ENCODE measurements around the gene GPHN. TPM values are rescaled to one million over a fixed set of nuclear protein-coding genes. Genes with fewer than 3 reads are reported as not detected.

GPHN gene
- total and polyA plus RNA-seq, 2 of the 8 experiments (the other 6 are each of a cell fraction or from before 2014, with no cell fraction given) = 6.0 to 16.0 TPM

DNA sequence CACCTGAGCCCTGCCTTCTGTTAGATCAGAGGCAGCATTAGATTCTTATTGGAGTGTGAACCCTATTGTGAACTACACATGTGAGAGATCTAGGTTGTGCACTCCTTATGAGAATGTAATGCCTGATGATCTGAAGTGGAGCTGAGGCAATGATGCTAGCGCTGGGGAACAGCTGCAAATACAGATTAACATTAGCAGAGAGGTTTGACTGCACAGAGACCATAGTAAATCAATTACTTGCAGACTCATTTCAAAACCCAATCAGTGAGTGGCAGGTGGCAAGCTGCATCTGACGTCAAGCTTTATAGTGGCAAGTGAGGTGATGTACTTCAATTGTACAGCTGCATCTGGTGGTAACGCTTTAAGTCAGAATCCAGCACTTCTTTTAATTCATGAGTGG is 141.6 kb downstream of the GPHN start (continued):
- TF ChIP-seq, protein P1, sequence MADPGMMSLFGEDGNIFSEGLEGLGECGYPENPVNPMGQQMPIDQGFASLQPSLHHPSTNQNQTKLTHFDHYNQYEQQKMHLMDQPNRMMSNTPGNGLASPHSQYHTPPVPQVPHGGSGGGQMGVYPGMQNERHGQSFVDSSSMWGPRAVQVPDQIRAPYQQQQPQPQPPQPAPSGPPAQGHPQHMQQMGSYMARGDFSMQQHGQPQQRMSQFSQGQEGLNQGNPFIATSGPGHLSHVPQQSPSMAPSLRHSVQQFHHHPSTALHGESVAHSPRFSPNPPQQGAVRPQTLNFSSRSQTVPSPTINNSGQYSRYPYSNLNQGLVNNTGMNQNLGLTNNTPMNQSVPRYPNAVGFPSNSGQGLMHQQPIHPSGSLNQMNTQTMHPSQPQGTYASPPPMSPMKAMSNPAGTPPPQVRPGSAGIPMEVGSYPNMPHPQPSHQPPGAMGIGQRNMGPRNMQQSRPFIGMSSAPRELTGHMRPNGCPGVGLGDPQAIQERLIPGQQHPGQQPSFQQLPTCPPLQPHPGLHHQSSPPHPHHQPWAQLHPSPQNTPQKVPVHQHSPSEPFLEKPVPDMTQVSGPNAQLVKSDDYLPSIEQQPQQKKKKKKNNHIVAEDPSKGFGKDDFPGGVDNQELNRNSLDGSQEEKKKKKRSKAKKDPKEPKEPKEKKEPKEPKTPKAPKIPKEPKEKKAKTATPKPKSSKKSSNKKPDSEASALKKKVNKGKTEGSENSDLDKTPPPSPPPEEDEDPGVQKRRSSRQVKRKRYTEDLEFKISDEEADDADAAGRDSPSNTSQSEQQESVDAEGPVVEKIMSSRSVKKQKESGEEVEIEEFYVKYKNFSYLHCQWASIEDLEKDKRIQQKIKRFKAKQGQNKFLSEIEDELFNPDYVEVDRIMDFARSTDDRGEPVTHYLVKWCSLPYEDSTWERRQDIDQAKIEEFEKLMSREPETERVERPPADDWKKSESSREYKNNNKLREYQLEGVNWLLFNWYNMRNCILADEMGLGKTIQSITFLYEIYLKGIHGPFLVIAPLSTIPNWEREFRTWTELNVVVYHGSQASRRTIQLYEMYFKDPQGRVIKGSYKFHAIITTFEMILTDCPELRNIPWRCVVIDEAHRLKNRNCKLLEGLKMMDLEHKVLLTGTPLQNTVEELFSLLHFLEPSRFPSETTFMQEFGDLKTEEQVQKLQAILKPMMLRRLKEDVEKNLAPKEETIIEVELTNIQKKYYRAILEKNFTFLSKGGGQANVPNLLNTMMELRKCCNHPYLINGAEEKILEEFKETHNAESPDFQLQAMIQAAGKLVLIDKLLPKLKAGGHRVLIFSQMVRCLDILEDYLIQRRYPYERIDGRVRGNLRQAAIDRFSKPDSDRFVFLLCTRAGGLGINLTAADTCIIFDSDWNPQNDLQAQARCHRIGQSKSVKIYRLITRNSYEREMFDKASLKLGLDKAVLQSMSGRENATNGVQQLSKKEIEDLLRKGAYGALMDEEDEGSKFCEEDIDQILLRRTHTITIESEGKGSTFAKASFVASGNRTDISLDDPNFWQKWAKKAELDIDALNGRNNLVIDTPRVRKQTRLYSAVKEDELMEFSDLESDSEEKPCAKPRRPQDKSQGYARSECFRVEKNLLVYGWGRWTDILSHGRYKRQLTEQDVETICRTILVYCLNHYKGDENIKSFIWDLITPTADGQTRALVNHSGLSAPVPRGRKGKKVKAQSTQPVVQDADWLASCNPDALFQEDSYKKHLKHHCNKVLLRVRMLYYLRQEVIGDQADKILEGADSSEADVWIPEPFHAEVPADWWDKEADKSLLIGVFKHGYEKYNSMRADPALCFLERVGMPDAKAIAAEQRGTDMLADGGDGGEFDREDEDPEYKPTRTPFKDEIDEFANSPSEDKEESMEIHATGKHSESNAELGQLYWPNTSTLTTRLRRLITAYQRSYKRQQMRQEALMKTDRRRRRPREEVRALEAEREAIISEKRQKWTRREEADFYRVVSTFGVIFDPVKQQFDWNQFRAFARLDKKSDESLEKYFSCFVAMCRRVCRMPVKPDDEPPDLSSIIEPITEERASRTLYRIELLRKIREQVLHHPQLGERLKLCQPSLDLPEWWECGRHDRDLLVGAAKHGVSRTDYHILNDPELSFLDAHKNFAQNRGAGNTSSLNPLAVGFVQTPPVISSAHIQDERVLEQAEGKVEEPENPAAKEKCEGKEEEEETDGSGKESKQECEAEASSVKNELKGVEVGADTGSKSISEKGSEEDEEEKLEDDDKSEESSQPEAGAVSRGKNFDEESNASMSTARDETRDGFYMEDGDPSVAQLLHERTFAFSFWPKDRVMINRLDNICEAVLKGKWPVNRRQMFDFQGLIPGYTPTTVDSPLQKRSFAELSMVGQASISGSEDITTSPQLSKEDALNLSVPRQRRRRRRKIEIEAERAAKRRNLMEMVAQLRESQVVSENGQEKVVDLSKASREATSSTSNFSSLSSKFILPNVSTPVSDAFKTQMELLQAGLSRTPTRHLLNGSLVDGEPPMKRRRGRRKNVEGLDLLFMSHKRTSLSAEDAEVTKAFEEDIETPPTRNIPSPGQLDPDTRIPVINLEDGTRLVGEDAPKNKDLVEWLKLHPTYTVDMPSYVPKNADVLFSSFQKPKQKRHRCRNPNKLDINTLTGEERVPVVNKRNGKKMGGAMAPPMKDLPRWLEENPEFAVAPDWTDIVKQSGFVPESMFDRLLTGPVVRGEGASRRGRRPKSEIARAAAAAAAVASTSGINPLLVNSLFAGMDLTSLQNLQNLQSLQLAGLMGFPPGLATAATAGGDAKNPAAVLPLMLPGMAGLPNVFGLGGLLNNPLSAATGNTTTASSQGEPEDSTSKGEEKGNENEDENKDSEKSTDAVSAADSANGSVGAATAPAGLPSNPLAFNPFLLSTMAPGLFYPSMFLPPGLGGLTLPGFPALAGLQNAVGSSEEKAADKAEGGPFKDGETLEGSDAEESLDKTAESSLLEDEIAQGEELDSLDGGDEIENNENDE (IDR thresholded peaks at IDR 0.05; ENCODE audit: insufficient replicate concordance, low read length) = no peak
- TF ChIP-seq GABPA (IDR thresholded peaks at IDR 0.05; ENCODE audit: borderline replicate concordance, insufficient read depth, low read length) (no peak), SRF (IDR thresholded peaks at IDR 0.05; ENCODE audit: low read depth, low read length) (no peak), SIRT6 (IDR thresholded peaks at IDR 0.05; ENCODE audit: low read length) (no peak), NRF1 (IDR thresholded peaks at IDR 0.05; ENCODE audit: low read depth, low read length) (no peak), FOSL1 (IDR thresholded peaks at IDR 0.05; ENCODE audit: insufficient read depth, low read depth, low read length) (no peak), CBX5 (IDR thresholded peaks at IDR 0.05; ENCODE audit: low read depth, low read length) (no peak), CTBP2 (IDR thresholded peaks at IDR 0.05; ENCODE audit: borderline replicate concordance, insufficient read depth, insufficient read length, low read length) (no peak)
- TF ChIP-seq, protein P2, sequence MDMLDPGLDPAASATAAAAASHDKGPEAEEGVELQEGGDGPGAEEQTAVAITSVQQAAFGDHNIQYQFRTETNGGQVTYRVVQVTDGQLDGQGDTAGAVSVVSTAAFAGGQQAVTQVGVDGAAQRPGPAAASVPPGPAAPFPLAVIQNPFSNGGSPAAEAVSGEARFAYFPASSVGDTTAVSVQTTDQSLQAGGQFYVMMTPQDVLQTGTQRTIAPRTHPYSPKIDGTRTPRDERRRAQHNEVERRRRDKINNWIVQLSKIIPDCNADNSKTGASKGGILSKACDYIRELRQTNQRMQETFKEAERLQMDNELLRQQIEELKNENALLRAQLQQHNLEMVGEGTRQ (IDR thresholded peaks at IDR 0.05; ENCODE audit: low read length) = no peak
- TF ChIP-seq, protein P3, sequence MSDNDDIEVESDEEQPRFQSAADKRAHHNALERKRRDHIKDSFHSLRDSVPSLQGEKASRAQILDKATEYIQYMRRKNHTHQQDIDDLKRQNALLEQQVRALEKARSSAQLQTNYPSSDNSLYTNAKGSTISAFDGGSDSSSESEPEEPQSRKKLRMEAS (IDR thresholded peaks at IDR 0.05) = no peak

Data from H1 (cell line).